ENCODE measurements around the gene RPL5. TPM values are rescaled to one million over a fixed set of nuclear protein-coding genes. Genes with fewer than 3 reads are reported as not detected.

The RPL5 gene
- total RNA-seq, 2 donors from 2014 or later: 792 to 927 TPM

- TF ChIP-seq CTCF (IDR thresholded peaks at IDR 0.05): no peak
- DNase-seq (ENCODE audit: low spot score) (no peak), ATAC-seq (ENCODE audit: insufficient number of reproducible peaks, low FRiP score, low read depth) (peak; percentile 36)
- Histone ChIP-seq H3K27me3 (replicated peaks; ENCODE audit: insufficient read depth) (no peaks in the 10 kb centered on the region), H3K27ac (no peak overlapping the region), H3K4me1 (ENCODE audit: control insufficient read depth in 1 of 2, low read depth in 2 of 2) (peaks cover 0 to 4% of the 10 kb centered on the region in 2 donors), H3K36me3 (no peaks in the 10 kb centered on the region), H3K9me3 (no peaks in the 10 kb centered on the region), H3K4me3 (no peak overlapping the region)
Observed at GRCh38 chr1:92795166-92795565, 36.7 kb upstream of the RPL5 start.

GRCh38 chr1:92797297-92797696 lies 34.5 kb upstream of the RPL5 start:
- no peaks in the 10 kb centered on the region for H3K9me3 ChIP-seq
- H3K27ac ChIP-seq: no peak overlapping the region
- ATAC-seq (ENCODE audit: insufficient number of reproducible peaks, low FRiP score, low read depth): no peak

GRCh38 chr1:92797961-92798360 lies 33.9 kb upstream of the RPL5 start:
- DNase-seq (ENCODE audit: low spot score) (no peak), ATAC-seq (ENCODE audit: insufficient number of reproducible peaks, low FRiP score, low read depth) (no peak)
- no peaks in the 10 kb centered on the region for H3K36me3 ChIP-seq
- no peak overlapping the region for H3K4me3 ChIP-seq
- H3K27ac ChIP-seq: no peak overlapping the region
- H3K27me3 ChIP-seq (replicated peaks; ENCODE audit: insufficient read depth): no peaks in the 10 kb centered on the region
- H3K4me1 ChIP-seq (ENCODE audit: control insufficient read depth in 1 of 2, low read depth in 2 of 2): peaks cover 0 to 8% of the 10 kb centered on the region in 2 donors
- TF ChIP-seq CTCF (IDR thresholded peaks at IDR 0.05): no peak
- H3K9me3 ChIP-seq: no peaks in the 10 kb centered on the region

More at GRCh38 chr1:92797297-92797696, 34.5 kb upstream of the RPL5 start:
- no peak for DNase-seq (ENCODE audit: low spot score)
- no peaks in the 10 kb centered on the region for H3K36me3 ChIP-seq
- H3K4me3 ChIP-seq: no peak overlapping the region
- no peaks in the 10 kb centered on the region for H3K27me3 ChIP-seq (replicated peaks; ENCODE audit: insufficient read depth)
- TF ChIP-seq CTCF (IDR thresholded peaks at IDR 0.05): no peak
- peaks cover 0 to 8% of the 10 kb centered on the region in 2 donors for H3K4me1 ChIP-seq (ENCODE audit: control insufficient read depth in 1 of 2, low read depth in 2 of 2)

- no peaks in the 10 kb centered on the region for H3K36me3 ChIP-seq
- H3K27ac ChIP-seq: peak overlapping the region; percentile 28 to 61
- no peaks in the 10 kb centered on the region for H3K9me3 ChIP-seq
- no peak for TF ChIP-seq CTCF (IDR thresholded peaks at IDR 0.05)
- no peak for ATAC-seq (ENCODE audit: insufficient number of reproducible peaks, low FRiP score, low read depth)
- no peaks in the 10 kb centered on the region for H3K27me3 ChIP-seq (replicated peaks; ENCODE audit: insufficient read depth)
- no peak for DNase-seq (ENCODE audit: low spot score)
- H3K4me1 ChIP-seq (ENCODE audit: control insufficient read depth in 1 of 2, low read depth in 2 of 2): peaks cover 7 to 8% of the 10 kb centered on the region in 2 donors
- H3K4me3 ChIP-seq: no peak overlapping the region
Observed at GRCh38 chr1:92803140-92803887, 28.5 kb upstream of the RPL5 start.

GRCh38 chr1:92804721-92805201 lies 27.1 kb upstream of the RPL5 start:
- H3K4me3 ChIP-seq: peak overlapping the region; percentile 28
- H3K9me3 ChIP-seq: no peaks in the 10 kb centered on the region
- no peak for TF ChIP-seq CTCF (IDR thresholded peaks at IDR 0.05)
- peaks cover 7 to 8% of the 10 kb centered on the region in 2 donors for H3K4me1 ChIP-seq (ENCODE audit: control insufficient read depth in 1 of 2, low read depth in 2 of 2)
- no peaks in the 10 kb centered on the region for H3K27me3 ChIP-seq (replicated peaks; ENCODE audit: insufficient read depth)
- H3K36me3 ChIP-seq: no peaks in the 10 kb centered on the region
- peak overlapping the region; percentile 23 to 61 for H3K27ac ChIP-seq
- ATAC-seq (ENCODE audit: insufficient number of reproducible peaks, low FRiP score, low read depth) (peak; percentile 98), DNase-seq (ENCODE audit: low spot score) (peak; percentile 51)

Data from thoracic aorta (tissue), 2 donors.